OCI-LY1 (cell line): ENCODE data around the gene OR52E8.

Experiments used
- H2AFZ ChIP-seq: fragments of 200-600 bp; sonication (generic), shearing (Covaris generic); 2 replicates; pipeline ENCODE4 v1.6.0; 2014; ENCODE audit warnings: antibody characterized with exemption, mild to moderate bottlenecking, low read length
- H3F3A ChIP-seq: fragments of 200-600 bp; sonication (generic), shearing (Covaris generic); 2 replicates; pipeline ENCODE4 v1.6.0; 2014; ENCODE audit warnings: mild to moderate bottlenecking, antibody characterized with exemption, low read length, moderate library complexity; ENCODE audit not compliant: insufficient read depth
- H3K27ac ChIP-seq: fragments of 200-600 bp; sonication (generic); 2 replicates; pipeline ENCODE4 v1.5.1; 2014; ENCODE audit warnings: low read length, mixed run types, mild to moderate bottlenecking, low read depth; ENCODE audit not compliant: poor library complexity, severe bottlenecking
- H3K27me3 ChIP-seq: fragments of 200-600 bp; sonication (generic); 2 replicates; pipeline ENCODE4 v1.6.0; 2014; ENCODE audit warnings: antibody characterized with exemption, mild to moderate bottlenecking, low read length, moderate library complexity; ENCODE audit not compliant: insufficient read depth
- H3K36me3 ChIP-seq: fragments of 200-600 bp; sonication (generic); 2 replicates; pipeline ENCODE4 v1.6.1; 2014; ENCODE audit warnings: mild to moderate bottlenecking, antibody characterized with exemption, low read length, moderate library complexity, mixed read lengths; ENCODE audit not compliant: insufficient read depth
- H3K4me1 ChIP-seq: fragments of 200-600 bp; sonication (generic); 2 replicates; pipeline ENCODE4 v1.5.1; 2014; ENCODE audit warnings: mild to moderate bottlenecking, low read length, moderate library complexity; ENCODE audit not compliant: insufficient read depth, severe bottlenecking
- H3K4me2 ChIP-seq: fragments of 200-600 bp; sonication (generic), shearing (Covaris generic); 2 replicates; pipeline ENCODE4 v1.6.1; 2014; ENCODE audit warnings: low read length
- H3K4me3 ChIP-seq: fragments of 200-600 bp; sonication (generic); 2 replicates; pipeline ENCODE4 v1.5.1; 2014; ENCODE audit warnings: low read length, low read depth, mild to moderate bottlenecking, mixed read lengths; ENCODE audit not compliant: poor library complexity, severe bottlenecking
- H3K79me2 ChIP-seq: fragments of 200-600 bp; shearing (Covaris generic); 2 replicates; pipeline ENCODE4 v1.6.1; 2016; ENCODE audit warnings: mixed run types, low read length, mixed read lengths; ENCODE audit not compliant: insufficient read depth
- H3K9ac ChIP-seq: fragments of 200-600 bp; sonication (generic), shearing (Covaris generic); 2 replicates; pipeline ENCODE4 v1.6.1; 2014; ENCODE audit warnings: mild to moderate bottlenecking, low read length, mixed read lengths
- H3K9me2 ChIP-seq: fragments of 200-600 bp; sonication (generic), shearing (Covaris generic); 2 replicates; pipeline ENCODE4 v1.6.1; 2014; ENCODE audit warnings: low read depth, mild to moderate bottlenecking, low read length, mixed read lengths
- H3K9me3 ChIP-seq: fragments of 200-600 bp; shearing (Covaris generic); 2 replicates; pipeline ENCODE4 v1.6.1; 2014; ENCODE audit warnings: low read length, mixed read lengths
- H4K20me1 ChIP-seq: fragments of 200-600 bp; sonication (generic), shearing (Covaris generic); 2 replicates; pipeline ENCODE4 v1.6.0; 2016; ENCODE audit warnings: mild to moderate bottlenecking, low read length; ENCODE audit not compliant: insufficient read depth
- CTCF ChIP-seq: fragments of 200-600 bp; sonication (generic), shearing (Covaris generic); IDR thresholded peaks from 2 replicates; pipeline ENCODE4 v1.5.1; 2017; ENCODE audit warnings: mild to moderate bottlenecking, antibody characterized with exemption, low read length, moderate library complexity, mixed read lengths
- EZH2 ChIP-seq: fragments of 200-600 bp; sonication (generic), shearing (Covaris generic); IDR thresholded peaks from 2 replicates; pipeline ENCODE4 v1.8.0; 2017; ENCODE audit warnings: borderline replicate concordance, mixed run types, mild to moderate bottlenecking, antibody characterized with exemption, low read length, moderate library complexity, mixed read lengths

Gene OR52E8

DNA sequence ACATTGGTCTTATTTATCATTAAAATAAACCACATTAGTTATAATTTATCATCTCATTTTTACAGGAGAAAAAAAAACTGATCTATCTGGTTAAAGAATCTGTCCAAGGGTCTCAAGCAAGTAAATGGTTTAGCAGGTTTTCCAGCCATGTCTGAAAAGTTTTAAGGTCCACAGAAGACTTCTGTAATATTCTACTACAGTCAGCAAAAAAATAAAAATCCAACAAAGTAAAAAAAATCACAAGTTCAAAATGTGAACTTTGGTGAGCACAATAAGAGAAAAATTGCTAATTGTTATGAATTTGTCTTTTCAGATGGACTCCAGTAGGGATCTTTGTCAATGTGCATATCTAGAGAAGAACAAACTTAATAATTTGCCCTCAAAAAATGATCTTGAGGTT is 24.3 kb upstream of the OR52E8 start:
- Histone ChIP-seq H4K20me1 (no peaks in the 10 kb centered on the region), H3F3A (no peaks in the 10 kb centered on the region), H3K4me2 (no peak overlapping the region), H3K79me2 (no peaks in the 10 kb centered on the region), H3K27me3 (no peaks in the 10 kb centered on the region), H3K4me3 (no peak overlapping the region), H3K9me2 (no peaks in the 10 kb centered on the region), H3K4me1 (no peaks in the 10 kb centered on the region), H3K36me3 (no peaks in the 10 kb centered on the region), H2AFZ (no peak overlapping the region), H3K9me3 (no peaks in the 10 kb centered on the region), H3K9ac (no peak overlapping the region), H3K27ac (no peak overlapping the region)
- TF ChIP-seq EZH2 (no peak), CTCF (no peak)

GRCh38 chr11:5880329-5880728 is 22.8 kb upstream of the OR52E8 start, which contains the start of gene OR52E4:
Gene OR52E4, plus strand, starts transcription at chr11:5880629. Its CDS starts 3,664 bp downstream, at chr11:5884293.
- Histone ChIP-seq H3K4me2 (no peak within 1 kb of the TSS), H3K79me2 (no peaks in the 10 kb centered on the region), H3K36me3 (no peaks in the 10 kb centered on the region), H3K9me2 (no peaks in the 10 kb centered on the region), H2AFZ (no peak within 1 kb of the TSS), H3K9me3 (no peaks in the 10 kb centered on the region), H3K27ac (no peak within 1 kb of the TSS), H3K4me1 (no peaks in the 10 kb centered on the region), H3K9ac (no peak within 1 kb of the TSS), H4K20me1 (no peaks in the 10 kb centered on the region), H3K4me3 (no peak within 1 kb of the TSS), H3F3A (no peaks in the 10 kb centered on the region), H3K27me3 (no peaks in the 10 kb centered on the region)
- TF ChIP-seq CTCF, result no peak
- TF ChIP-seq EZH2, result no peak

DNA sequence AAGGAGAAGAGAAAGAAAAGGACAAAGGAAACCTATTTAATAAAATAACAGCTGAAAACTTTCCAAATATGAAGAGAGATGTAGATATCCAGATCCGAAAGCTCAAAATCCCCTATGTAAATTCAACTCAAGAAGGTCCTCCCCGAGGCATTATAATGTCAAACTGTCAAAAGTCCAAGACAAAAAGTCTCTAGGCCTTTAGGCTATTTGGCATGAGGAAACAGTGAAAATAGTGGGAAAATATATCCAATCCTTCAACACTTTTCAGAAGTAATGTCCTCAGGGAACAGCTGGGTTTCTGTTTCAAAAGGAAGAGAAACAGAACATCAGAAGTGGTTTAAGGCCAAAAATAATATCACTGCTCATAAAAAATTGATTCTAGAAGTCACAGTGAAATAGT is 21.1 kb upstream of the OR52E8 start:
- Histone ChIP-seq H3K9me2 (no peaks in the 10 kb centered on the region), H3K4me2 (no peak overlapping the region)
- TF ChIP-seq CTCF (no peak), EZH2 (no peak)

More for the DNA sequence above, 21.1 kb upstream of the OR52E8 start:
- H3K27me3 ChIP-seq, result no peaks in the 10 kb centered on the region
- no peaks in the 10 kb centered on the region for H3K4me1 ChIP-seq
- no peaks in the 10 kb centered on the region for H3F3A ChIP-seq
- H3K9ac ChIP-seq, result no peak overlapping the region
- H3K9me3 ChIP-seq, result no peaks in the 10 kb centered on the region
- no peak overlapping the region for H3K4me3 ChIP-seq
- H3K79me2 ChIP-seq, result no peaks in the 10 kb centered on the region
- H2AFZ ChIP-seq, result no peak overlapping the region
- H3K36me3 ChIP-seq, result no peaks in the 10 kb centered on the region
- H4K20me1 ChIP-seq, result no peaks in the 10 kb centered on the region
- H3K27ac ChIP-seq, result no peak overlapping the region
